Loucy (cell line): ENCODE measurements around the gene WHRN.

Source experiments
- EZH2phosphoT487 ChIP-seq: fragments of 200-600 bp; IDR thresholded peaks from 2 replicates; pipeline ENCODE4 v1.6.1; 2018; ENCODE audit warnings: antibody characterized with exemption, mild to moderate bottlenecking, moderate library complexity, borderline replicate concordance
- TF ChIP-seq, protein P1 (sequence below): fragments of 200-600 bp; sonication (generic); conservative IDR thresholded peaks from 2 replicates; pipeline ENCODE4 v1.5.1; 2014; ENCODE audit warnings: mild to moderate bottlenecking, antibody characterized with exemption, low read length

DNA sequence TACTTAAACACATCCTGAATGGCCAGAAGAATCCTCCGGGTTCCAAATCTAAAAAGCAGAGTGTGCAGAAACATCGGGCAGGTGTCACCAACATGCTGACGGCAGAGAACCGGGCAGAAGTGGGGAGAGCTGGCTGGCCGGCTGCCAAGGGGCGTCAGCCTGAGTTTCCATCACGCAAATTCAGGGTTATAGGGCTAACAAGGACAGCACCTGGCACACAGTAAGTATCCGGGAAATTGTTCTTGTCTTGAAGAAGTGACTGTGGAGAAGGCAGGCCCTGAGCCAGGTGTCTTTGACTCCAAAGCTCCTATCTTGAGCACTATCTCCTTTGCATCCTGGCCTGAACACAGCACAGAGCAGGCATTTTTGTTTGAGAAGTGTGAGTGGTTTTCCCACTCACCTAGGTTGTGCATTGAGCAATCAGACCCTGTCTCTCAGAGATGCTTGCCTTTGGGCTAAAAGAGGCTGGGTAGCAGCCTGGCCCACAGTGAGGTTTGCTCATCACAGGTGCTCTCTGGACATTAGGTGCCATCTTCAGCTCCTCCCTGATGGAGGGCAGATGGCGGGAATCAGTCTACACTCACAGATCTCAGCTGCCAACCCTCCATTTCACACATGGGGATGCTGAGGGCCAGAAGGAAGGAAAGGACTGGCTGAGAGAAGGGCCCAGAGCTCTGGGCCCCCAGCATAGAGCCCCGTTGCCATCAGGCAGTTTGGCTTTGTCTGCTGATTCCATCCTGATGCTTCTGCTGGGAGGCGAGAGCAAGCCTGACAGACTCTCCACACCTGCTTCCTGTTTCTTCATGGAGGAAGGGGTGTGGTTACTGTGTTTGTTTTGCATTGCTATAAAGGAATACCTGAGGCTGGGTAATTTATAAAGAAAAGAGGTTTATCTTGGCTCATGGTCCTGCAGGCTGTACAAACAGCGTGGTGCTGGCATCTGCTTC, 52.8 kb downstream of the WHRN start:
- TF ChIP-seq, protein P1, sequence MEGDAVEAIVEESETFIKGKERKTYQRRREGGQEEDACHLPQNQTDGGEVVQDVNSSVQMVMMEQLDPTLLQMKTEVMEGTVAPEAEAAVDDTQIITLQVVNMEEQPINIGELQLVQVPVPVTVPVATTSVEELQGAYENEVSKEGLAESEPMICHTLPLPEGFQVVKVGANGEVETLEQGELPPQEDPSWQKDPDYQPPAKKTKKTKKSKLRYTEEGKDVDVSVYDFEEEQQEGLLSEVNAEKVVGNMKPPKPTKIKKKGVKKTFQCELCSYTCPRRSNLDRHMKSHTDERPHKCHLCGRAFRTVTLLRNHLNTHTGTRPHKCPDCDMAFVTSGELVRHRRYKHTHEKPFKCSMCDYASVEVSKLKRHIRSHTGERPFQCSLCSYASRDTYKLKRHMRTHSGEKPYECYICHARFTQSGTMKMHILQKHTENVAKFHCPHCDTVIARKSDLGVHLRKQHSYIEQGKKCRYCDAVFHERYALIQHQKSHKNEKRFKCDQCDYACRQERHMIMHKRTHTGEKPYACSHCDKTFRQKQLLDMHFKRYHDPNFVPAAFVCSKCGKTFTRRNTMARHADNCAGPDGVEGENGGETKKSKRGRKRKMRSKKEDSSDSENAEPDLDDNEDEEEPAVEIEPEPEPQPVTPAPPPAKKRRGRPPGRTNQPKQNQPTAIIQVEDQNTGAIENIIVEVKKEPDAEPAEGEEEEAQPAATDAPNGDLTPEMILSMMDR, result no peak
- no peak for TF ChIP-seq EZH2phosphoT487
